ENCODE results near the gene NAT10.
A peak's percentile ranks its signal among the peaks of the same experiment; 100 is the strongest.

The NAT10 gene

DNA sequence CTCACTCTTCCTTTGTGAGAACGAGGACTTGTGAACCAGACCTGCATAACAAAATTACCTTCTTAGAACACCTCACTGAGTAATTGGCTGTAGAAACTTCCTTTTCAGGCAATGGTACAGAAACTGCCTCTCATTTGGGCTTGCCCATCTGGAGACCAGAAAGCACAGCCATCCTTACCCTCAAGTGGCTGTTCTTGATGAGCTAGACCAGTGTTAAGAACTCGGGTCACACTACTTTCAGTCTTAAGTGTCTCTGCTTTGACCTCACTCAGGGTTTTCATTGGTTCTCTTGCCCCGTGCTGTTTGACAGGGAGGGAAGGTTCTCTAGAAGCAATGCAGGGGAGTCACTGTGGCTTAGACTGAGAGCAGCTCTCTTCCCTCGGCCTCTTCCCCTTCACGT, 29.3 kb downstream of the NAT10 start:
- TF ChIP-seq GATA2 (IDR thresholded peaks at IDR 0.05; ENCODE audit: low read depth, low read length), result no peak
- no peak for TF ChIP-seq GATA3 (IDR thresholded peaks at IDR 0.05; ENCODE audit: low read depth, low read length)

DNA sequence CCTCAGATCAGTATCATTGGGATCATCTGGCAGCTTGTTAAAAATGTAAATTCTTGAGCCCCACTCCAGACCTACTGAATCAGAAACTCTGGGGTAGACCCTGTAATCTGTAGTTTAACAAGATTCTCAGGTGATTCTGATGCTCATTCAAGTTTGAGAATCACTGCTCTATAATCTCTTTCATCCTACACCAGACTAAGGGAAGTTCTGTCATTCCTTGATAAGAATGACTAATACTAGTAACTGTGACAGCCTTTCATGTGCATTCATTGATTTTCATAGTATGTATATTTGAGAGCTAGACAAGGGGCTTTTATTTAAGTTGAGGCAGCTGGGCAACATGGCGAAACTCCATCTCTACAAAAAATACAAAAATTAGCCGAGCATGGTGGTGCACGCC, 30.0 kb downstream of the NAT10 start:
- TF ChIP-seq GATA3 (IDR thresholded peaks at IDR 0.05; ENCODE audit: low read depth, low read length) (no peak), GATA2 (IDR thresholded peaks at IDR 0.05; ENCODE audit: low read depth, low read length) (no peak)

DNA sequence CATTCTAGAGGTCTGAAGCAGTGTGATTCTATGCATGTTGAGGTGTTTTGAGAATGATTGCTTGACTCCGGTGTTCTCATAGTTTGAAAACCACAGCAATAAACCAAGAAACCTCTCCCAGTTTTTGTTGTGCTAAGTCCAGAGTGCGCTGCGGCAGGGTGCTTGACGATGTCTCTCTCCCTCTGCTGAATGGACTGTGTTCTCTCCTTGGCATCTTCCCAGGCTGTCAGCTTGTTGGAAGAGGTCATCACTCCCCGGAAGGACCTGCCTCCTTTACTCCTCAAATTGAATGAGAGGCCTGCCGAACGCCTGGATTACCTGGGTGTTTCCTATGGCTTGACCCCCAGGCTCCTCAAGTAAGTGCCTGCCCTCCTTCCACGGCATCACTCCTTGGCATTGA, 31.0 kb downstream of the NAT10 start:
- no peak for TF ChIP-seq GATA2 (IDR thresholded peaks at IDR 0.05; ENCODE audit: low read depth, low read length)
- no peak for TF ChIP-seq GATA3 (IDR thresholded peaks at IDR 0.05; ENCODE audit: low read depth, low read length)

DNA sequence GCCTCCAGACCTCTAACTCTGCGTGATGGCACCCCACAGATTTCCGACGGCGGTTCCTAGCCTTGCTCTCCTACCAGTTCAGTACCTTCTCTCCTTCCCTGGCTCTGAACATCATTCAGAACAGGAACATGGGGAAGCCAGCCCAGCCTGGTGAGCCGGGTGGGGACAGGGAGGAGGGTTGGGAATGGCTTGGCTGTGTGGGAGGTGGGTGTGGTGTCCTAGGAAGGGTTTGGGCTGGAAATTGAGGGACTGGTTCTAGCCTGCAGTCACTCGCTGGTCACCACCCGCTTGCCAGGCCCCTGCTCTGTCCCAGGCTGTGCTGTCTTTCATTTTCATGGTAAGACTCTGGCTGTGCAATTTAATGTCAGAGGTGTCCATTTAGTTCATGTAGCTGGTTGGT, 33.9 kb downstream of the NAT10 start:
- TF ChIP-seq GATA2 (IDR thresholded peaks at IDR 0.05; ENCODE audit: low read depth, low read length) (no peak), GATA3 (IDR thresholded peaks at IDR 0.05; ENCODE audit: low read depth, low read length) (no peak)

DNA sequence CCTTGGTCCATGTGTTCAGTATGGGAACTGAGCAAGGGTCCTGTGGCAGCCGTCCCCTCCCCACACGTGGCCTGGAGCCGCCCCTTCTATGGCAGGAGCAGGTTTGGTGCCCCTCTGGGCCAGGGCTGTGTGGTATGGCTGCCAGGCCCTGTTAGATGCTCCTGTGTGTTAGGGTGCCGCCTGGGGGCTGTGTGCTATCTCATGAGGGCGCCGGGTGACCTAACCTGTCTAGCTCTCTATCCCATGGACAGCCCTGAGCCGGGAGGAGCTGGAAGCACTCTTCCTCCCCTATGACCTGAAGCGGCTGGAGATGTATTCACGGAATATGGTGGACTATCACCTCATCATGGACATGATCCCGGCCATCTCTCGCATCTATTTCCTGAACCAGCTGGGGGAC, 34.7 kb downstream of the NAT10 start:
- TF ChIP-seq GATA2 (IDR thresholded peaks at IDR 0.05; ENCODE audit: low read depth, low read length) (no peak), GATA3 (IDR thresholded peaks at IDR 0.05; ENCODE audit: low read depth, low read length) (no peak)

DNA sequence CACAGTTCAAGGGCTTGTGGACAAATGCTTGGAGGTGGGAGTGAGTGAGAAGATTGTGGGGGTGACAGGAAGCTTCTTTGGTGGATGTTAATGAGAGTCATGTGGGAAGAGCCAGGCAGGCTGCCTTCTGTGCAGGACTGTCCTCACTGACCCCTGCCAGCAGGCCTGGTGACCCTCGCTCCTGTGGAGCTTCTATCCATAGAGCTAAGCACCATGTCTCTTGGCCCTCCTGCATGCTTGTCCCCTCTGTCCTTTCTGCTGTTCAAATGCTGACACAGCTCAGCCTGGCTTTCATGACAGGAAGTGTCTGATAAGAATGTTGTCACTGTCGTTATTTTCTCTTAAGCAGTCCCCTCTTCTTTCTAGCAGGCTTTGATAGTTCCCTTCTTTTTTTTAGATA, 37.6 kb downstream of the NAT10 start:
- TF ChIP-seq GATA3 (IDR thresholded peaks at IDR 0.05; ENCODE audit: low read depth, low read length) (no peak), GATA2 (IDR thresholded peaks at IDR 0.05; ENCODE audit: low read depth, low read length) (no peak)

DNA sequence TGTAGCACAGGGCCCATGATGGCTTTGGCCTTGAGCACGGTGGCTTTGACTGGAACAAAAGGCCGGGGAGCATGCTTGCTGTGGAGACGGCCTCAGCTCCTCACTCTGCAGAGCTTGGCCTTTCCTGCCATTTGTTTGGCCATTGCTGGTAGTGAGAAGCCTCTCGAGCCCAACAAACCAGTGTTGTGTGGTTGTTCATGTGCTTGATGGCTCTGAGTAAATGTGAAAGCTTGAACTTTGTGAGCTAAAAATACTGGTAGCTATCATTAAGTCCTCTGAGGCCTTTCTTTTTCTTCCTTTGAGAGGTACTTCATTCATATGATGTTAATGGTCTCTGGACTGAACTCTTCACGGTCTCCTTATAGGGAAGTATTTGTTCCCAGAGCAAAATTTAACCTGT, 39.6 kb downstream of the NAT10 start:
- TF ChIP-seq GATA3 (IDR thresholded peaks at IDR 0.05; ENCODE audit: low read depth, low read length) (no peak), GATA2 (IDR thresholded peaks at IDR 0.05; ENCODE audit: low read depth, low read length) (no peak)

DNA sequence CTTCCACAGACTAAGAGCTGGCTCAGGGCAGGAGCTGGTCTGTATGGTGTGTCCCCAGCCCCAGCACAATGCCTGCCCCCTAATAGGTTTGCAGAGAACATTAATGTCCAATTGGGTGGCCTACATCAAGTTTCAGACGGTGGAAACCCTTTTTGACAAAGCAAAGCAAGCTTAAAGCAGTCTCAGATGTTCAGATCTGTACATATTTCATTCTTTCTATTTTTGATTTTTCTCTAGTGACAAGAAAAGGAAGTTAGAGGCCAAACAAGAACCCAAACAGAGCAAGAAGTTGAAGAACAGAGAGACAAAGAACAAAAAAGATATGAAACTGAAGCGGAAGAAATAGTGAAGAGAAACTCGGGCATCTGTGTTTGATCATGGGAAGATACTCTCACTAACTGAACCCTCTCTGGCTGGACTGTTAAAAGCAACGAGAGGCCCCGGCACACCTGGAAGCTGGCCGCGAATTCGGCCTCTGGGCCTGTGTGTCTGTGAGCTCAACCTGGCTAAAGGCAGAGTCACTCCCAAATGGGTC, 40.5 kb downstream of the NAT10 start:
- TF ChIP-seq GATA2 (IDR thresholded peaks at IDR 0.05; ENCODE audit: low read depth, low read length), result no peak
- no peak for TF ChIP-seq GATA3 (IDR thresholded peaks at IDR 0.05; ENCODE audit: low read depth, low read length)

DNA sequence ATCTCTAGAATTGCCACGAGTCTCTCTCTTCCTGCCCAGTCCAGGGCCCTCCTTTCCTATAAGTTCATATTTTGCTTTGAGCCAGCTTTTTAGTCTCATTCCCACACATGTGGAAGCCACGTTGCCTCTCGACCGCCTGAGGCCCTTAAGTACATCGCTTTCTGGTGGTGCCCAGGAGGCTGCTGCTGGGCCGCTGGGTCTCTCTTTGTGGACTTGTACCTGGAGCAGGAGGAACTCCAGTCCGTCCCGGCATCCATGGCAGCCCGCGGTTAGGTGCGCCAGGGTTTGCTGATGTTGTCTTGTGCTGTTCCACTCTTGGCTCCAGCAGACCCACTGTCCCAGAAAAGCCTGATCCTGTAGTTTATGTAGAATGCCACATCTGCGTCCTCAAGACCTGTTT, 41.0 kb downstream of the NAT10 start:
- TF ChIP-seq GATA3 (IDR thresholded peaks at IDR 0.05; ENCODE audit: low read depth, low read length) (no peak), GATA2 (IDR thresholded peaks at IDR 0.05; ENCODE audit: low read depth, low read length) (no peak)

DNA sequence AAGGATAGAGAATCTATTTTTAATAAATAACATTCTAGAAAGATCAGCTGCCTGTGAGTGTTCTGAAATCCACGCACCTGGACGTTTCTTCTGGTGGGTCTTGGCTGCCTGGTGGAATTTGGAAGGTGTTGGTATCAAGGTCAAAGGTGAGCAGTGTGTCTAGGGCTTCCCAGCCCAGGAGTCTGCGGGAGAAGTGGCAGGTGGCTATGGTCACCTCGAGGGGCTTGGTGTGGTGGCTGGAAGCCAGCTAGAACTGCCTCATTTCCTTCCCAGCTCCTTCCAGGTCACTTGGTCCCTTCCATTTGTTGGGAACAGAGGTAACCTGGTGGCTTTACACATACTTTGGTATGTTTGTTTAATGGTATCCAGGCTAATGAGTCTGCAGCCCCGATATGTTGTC, 41.4 kb downstream of the NAT10 start:
- no peak for TF ChIP-seq GATA3 (IDR thresholded peaks at IDR 0.05; ENCODE audit: low read depth, low read length)
- no peak for TF ChIP-seq GATA2 (IDR thresholded peaks at IDR 0.05; ENCODE audit: low read depth, low read length)

DNA sequence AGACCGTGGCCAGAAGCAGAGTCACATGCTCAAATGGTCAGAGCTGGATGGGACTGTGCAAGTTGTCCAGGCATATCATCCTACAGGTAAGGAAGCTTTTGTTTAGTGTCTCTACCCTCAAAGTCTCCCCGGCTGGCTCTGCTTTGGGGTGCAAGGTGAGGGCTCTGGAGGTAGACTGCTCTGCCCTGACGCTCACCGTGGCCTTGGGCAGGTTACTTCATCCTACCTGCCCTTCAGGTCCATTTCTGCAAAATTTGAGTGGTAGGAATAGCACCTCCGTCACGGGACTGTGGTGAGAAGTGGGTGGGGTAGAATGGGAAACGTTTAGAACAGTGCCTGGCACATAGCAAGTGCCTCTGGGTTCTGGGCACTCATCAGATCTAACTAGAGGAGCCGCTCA, 42.2 kb downstream of the NAT10 start:
- TF ChIP-seq GATA2 (IDR thresholded peaks at IDR 0.05; ENCODE audit: low read depth, low read length), result no peak
- no peak for TF ChIP-seq GATA3 (IDR thresholded peaks at IDR 0.05; ENCODE audit: low read depth, low read length)

DNA sequence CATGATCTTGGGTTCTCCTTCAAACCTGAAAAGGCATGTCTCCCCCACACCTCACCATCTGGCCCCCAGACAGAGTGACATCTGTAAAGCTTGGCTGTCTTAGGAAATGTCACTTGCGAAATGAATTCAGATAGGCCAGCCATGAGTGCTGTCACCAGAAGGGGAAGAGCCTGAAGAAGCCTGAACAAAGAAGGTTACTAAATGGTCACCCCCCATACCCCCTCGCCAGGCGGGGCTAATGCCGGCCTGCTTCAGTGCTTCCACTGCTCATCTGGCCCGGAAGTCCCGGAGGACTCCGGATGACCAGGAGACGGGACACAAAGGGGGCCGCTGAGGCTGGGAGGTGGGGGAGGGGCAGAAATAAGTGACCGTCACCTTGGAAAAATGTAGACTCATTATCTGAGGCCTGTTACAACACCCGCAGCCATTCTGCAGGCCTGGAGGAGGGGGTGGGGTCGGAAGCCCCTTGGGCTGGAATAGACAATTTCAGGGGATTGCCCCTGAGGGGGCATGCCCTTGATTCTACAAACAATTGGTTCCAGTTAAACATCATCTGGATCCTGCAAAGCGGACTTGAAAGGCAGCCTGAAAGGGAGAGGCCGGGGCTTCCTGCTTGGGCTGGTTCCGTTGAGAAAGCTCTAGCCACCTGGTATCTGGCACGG, 43.2 kb downstream of the NAT10 start:
- TF ChIP-seq GATA3 (IDR thresholded peaks at IDR 0.05; ENCODE audit: low read depth, low read length), result no peak
- TF ChIP-seq GATA2 (IDR thresholded peaks at IDR 0.05; ENCODE audit: low read depth, low read length), result no peak

DNA sequence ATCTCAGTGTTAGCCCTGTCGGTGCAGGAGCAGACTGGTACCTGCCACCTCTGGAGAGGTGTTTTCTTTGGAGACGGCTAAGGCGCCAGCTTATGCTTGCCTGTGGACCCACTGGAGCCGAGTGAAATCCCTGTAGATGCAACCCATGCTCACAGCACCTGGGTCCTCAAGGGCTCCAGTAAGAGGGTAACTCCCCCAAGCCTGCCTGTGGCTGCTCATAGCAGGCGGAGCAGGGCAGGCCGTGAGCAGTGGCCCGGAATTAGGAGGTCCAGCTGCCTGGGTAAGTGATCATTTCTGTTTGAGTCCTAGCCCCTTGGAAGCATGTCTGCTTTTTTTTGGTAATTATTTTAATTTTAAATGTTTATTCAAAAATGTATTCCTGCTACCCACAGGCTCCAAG, 43.8 kb downstream of the NAT10 start:
- TF ChIP-seq GATA2 (IDR thresholded peaks at IDR 0.05; ENCODE audit: low read depth, low read length) (no peak), GATA3 (IDR thresholded peaks at IDR 0.05; ENCODE audit: low read depth, low read length) (no peak)

DNA sequence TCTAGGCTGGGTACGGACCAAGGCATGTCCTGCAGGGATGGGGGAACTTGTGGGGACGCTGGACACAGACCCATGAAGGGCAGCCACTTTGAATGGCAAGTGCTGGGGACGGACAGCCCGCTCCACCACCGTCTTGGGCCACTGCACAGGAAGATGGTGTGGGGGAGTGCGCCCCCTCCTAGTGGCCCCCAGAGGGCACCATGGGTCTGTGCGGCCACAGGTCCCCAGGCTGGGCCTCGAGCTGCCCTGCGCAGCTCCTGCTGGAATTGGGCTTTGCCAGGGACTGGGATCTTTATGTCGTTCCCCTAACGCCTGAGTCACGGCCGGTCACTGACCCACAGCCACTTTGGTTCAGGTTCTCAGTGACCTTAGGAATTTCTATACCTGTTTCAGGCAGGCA, 44.4 kb downstream of the NAT10 start:
- no peak for TF ChIP-seq GATA2 (IDR thresholded peaks at IDR 0.05; ENCODE audit: low read depth, low read length)
- no peak for TF ChIP-seq GATA3 (IDR thresholded peaks at IDR 0.05; ENCODE audit: low read depth, low read length)

DNA sequence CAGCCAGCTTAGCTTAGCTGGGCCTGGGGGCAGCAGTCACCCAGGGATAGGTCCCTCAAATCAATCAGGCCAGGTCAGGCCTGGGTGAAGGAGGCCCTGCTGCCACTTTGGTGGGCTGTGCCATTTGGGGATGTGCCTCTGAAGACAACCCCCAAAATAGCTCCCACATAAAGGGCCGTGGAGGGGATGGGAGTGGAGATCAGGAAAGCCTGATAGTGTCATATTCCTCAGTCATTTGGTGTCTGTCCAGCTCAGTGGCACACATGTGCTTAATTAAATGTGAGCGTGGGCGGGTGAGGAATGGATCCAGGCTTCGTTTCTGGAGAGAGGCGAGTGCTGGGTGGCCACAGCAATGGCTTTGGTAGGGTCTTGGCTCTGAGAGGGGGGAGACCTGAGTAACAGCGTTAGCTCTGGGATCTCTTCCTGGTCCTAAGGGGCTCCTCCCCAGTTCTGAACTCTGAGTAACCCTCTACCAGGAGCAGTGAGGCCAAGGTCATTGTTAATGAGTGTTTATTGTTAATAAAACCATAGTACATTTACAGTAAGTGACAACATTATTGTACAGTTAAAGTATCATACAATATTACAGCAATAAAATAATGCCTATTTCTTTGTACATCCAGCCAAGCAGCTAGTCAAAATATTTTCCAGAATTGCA, 45.2 kb downstream of the NAT10 start:
- TF ChIP-seq GATA2 (IDR thresholded peaks at IDR 0.05; ENCODE audit: low read depth, low read length), result peak; percentile 86
- TF ChIP-seq GATA3 (IDR thresholded peaks at IDR 0.05; ENCODE audit: low read depth, low read length), result no peak
